K562 (cell line): ENCODE data around the gene NDUFA5. TPM values are rescaled to one million over a fixed set of nuclear protein-coding genes. Genes with fewer than 3 reads are reported as not detected.

Experiments
- ATAC-seq: fragments of 200-7000 bp; cut with Tn5 transposase; 3 replicates; pipeline ENCODE4 v1.9.1; 2020; ENCODE audit warnings: moderate library complexity
- BruUV-seq: library from RNA; stranded (reverse); fragments of 400-500 nt; replicated peaks from 2 replicates; lab custom pipeline; 2021; lab: Mats Ljungman, UMichigan
- CTCF ChIA-PET: fragments of 300-600 bp; formaldehyde crosslinking; extraction: SDS; loops from one replicate; lab custom pipeline; 2021; ENCODE audit warnings: low intra/inter-chr PET ratio; lab: Yijun Ruan, JAX
- POLR2A ChIA-PET: fragments of 300-600, 350-650 bp; sonication (Branson Sonifier 250); formaldehyde crosslinking; extraction: SDS; loops from one replicate; lab custom pipeline; 2021; ENCODE audit warnings: antibody characterized with exemption, inconsistent platforms; lab: Yijun Ruan, JAX
- DNase-seq, 4 experiments: peaks; one replicate each; pipeline versions ENCODE4 v3.0.0 to v3.0.0-alpha.2; 2011 to 2018; ENCODE audit warnings: low spot score in 3 of 4, mixed read lengths in 3 of 4; ENCODE audit errors: extremely low read depth in 1 of 4
- FAIRE-seq: peaks from 2 replicates; lab custom pipeline; 2011; peaks lifted over from hg19 to GRCh38; lab: Jason Lieb, UNC
- H2AFZ ChIP-seq: 2 replicates; pipeline ENCODE4 v1.6.0; 2011; ENCODE audit warnings: low read depth, low read length, control low read depth, inconsistent platforms
- H3K27ac ChIP-seq: fragments of 200-600 bp; 3 replicates; pipeline ENCODE4 v1.8.0; 2011; ENCODE audit warnings: low read depth, mild to moderate bottlenecking, control low read depth, inconsistent platforms, low read length, moderate library complexity, mixed read lengths; ENCODE audit errors: extremely low read depth
- H3K27me3 ChIP-seq, 2 experiments: fragments of 300-600 bp in 1 of 2; 2 replicates in 1 of 2; 3 replicates in 1 of 2; pipeline versions ENCODE4 v1.6.0 to v1.8.0; 2011; ENCODE audit warnings: inconsistent platforms in 2 of 2, low read length in 2 of 2, mild to moderate bottlenecking in 1 of 2, mixed read lengths in 1 of 2, moderate library complexity in 1 of 2; ENCODE audit not compliant: control insufficient read depth in 2 of 2, insufficient read depth in 2 of 2
- H3K36me3 ChIP-seq: fragments of 300-600 bp; 3 replicates; pipeline ENCODE4 v1.8.0; 2011; ENCODE audit warnings: mild to moderate bottlenecking, low read length, inconsistent platforms; ENCODE audit not compliant: control insufficient read depth, insufficient read depth
- H3K4me1 ChIP-seq, 2 experiments: fragments of 200-600 bp in 1 of 2; replicated peaks in 1 of 2; 2 replicates in 1 of 2; 3 replicates in 1 of 2; pipeline versions ENCODE4 v1.5.1 to v1.8.0; 2011; ENCODE audit warnings: inconsistent platforms in 2 of 2, low read length in 2 of 2, mild to moderate bottlenecking in 1 of 2, mixed read lengths in 1 of 2, moderate library complexity in 1 of 2; ENCODE audit not compliant: control insufficient read depth in 2 of 2, insufficient read depth in 2 of 2
- H3K4me2 ChIP-seq: 2 replicates; pipeline ENCODE4 v1.6.1; 2011; ENCODE audit warnings: low read length, control low read depth, inconsistent platforms, mixed read lengths; ENCODE audit not compliant: insufficient read depth
- H3K4me3 ChIP-seq: fragments of 200-600 bp; sonication (generic), shearing (Covaris generic); 2 replicates; pipeline ENCODE4 v1.5.1; 2016; ENCODE audit warnings: control low read depth, inconsistent platforms
- H3K79me2 ChIP-seq: fragments of 200-600 bp; 3 replicates; pipeline ENCODE4 v1.8.0; 2011; ENCODE audit warnings: low read length, inconsistent platforms; ENCODE audit not compliant: control insufficient read depth, insufficient read depth
- H3K9ac ChIP-seq, 2 experiments: 2 replicates each; pipeline versions ENCODE4 v1.6.0 to v1.6.1; 2011; ENCODE audit warnings: low read depth in 2 of 2, low read length in 2 of 2, control low read depth in 1 of 2, inconsistent platforms in 1 of 2, mild to moderate bottlenecking in 1 of 2, mixed read lengths in 1 of 2; ENCODE audit not compliant: insufficient read depth in 1 of 2
- H3K9me1 ChIP-seq: one replicate; pipeline ENCODE4 v1.6.0; 2011; ENCODE audit warnings: inconsistent platforms, mild to moderate bottlenecking, low read length, moderate library complexity; ENCODE audit not compliant: control insufficient read depth, insufficient read depth
- H3K9me3 ChIP-seq: replicated peaks from 2 replicates; pipeline ENCODE4 v1.5.1; 2011; ENCODE audit warnings: low read depth, low read length, inconsistent platforms; ENCODE audit not compliant: control insufficient read depth, insufficient read depth
- H4K20me1 ChIP-seq: replicated peaks from 2 replicates; pipeline ENCODE4 v1.6.1; 2011; ENCODE audit warnings: low read length, inconsistent platforms, mixed read lengths; ENCODE audit not compliant: control insufficient read depth, insufficient read depth
- FOXM1 ChIP-seq, 2 experiments: fragments of 450-650 bp in 1 of 2; sonication (generic) in 1 of 2; formaldehyde crosslinking in 1 of 2; IDR thresholded peaks; 2 replicates each; pipeline versions ENCODE4 v1.6.1 to v1.9.0; 2017 to 2022; ENCODE audit warnings: low read depth in 2 of 2, mild to moderate bottlenecking in 2 of 2, missing genetic modification reagents in 1 of 2, moderate library complexity in 1 of 2
- HMBOX1 ChIP-seq: sonication (generic); IDR thresholded peaks from 2 replicates; pipeline ENCODE4 v1.6.1; 2016
- JUND ChIP-seq, 2 experiments: IDR thresholded peaks; 2 replicates in 1 of 2; 3 replicates in 1 of 2; pipeline ENCODE4 v1.6.1; 2011; ENCODE audit warnings: borderline replicate concordance in 2 of 2, low read depth in 2 of 2, low read length in 2 of 2, improper control_type of control experiment in 1 of 2, missing biosample characterization in 1 of 2, missing genetic modification characterization in 1 of 2, missing genetic modification reagents in 1 of 2
- LEF1 ChIP-seq: fragments of 450-650 bp; IDR thresholded peaks from 2 replicates; pipeline ENCODE4 v1.6.1; 2016; ENCODE audit warnings: mild to moderate bottlenecking
- MAZ ChIP-seq, 2 experiments: fragments of 450-650 bp in 1 of 2; sonication (generic) in 1 of 2; formaldehyde crosslinking; IDR thresholded peaks in 1 of 2; conservative IDR thresholded peaks in 1 of 2; 2 replicates each; pipeline versions ENCODE4 v1.4.0 to v1.5.0; 2020; ENCODE audit warnings: mild to moderate bottlenecking in 1 of 2, missing genetic modification reagents in 1 of 2
- MYBL2 ChIP-seq, 2 experiments: fragments of 450-650 bp in 1 of 2; sonication (generic) in 1 of 2; formaldehyde crosslinking in 1 of 2; IDR thresholded peaks; 2 replicates each; pipeline versions ENCODE4 v1.6.1 to v1.8.1; 2017 to 2022; ENCODE audit warnings: borderline replicate concordance in 1 of 2, inconsistent platforms in 1 of 2, low read depth in 1 of 2, mild to moderate bottlenecking in 1 of 2, missing genetic modification reagents in 1 of 2, moderate library complexity in 1 of 2
- SMARCC2 ChIP-seq: fragments of 450-650 bp; IDR thresholded peaks from 2 replicates; pipeline ENCODE4 v1.6.1; 2017; ENCODE audit warnings: antibody characterized with exemption, moderate library complexity, mild to moderate bottlenecking, low read depth
- ZNF561 ChIP-seq: fragments of 450-650 bp; formaldehyde crosslinking; conservative IDR thresholded peaks from 2 replicates; pipeline ENCODE4 v1.4.0; 2020; ENCODE audit warnings: mild to moderate bottlenecking, moderate library complexity
- ZNF766 ChIP-seq: fragments of 200-800 bp; sonication (Bioruptor generic); conservative IDR thresholded peaks from 2 replicates; pipeline ENCODE4 v1.6.1; 2016; ENCODE audit warnings: missing genetic modification characterization, missing compliant biosample characterization
- WGBS: fragments of 100-300 bp; shearing (Covaris generic); methylation state at CpG from one replicate; pipeline ENCODE4 v1.1.6; 2016; ENCODE audit warnings: low coverage, mixed read lengths; ENCODE audit not compliant: insufficient coverage; ENCODE audit errors: missing lambda C conversion rate; 5-methylcytosine and 5-hydroxymethylcytosine counted together
- in situ Hi-C: fragments of 300-500 bp; cut with MboI; formaldehyde crosslinking; loops from 4 replicates; pipeline ENCODE4 v1.15.0; 2018; ENCODE audit warnings: inconsistent platforms, mixed read lengths
- intact Hi-C: fragments of 100-400 bp; cut with micrococcal nuclease; formaldehyde crosslinking; loops from 2 replicates; pipeline ENCODE4 v1.14.2; 2022
- polyA plus RNA-seq, 8 experiments: library from polyadenylated mRNA; depleted of rRNA in 4 of 8; stranded (reverse) in 5 of 8; unstranded in 3 of 8; fragments of >200 nt; fragmentation: Nextera tagmentation in 2 of 8; fragmentation: Illumina TruSeq in 1 of 8; extraction: Ambion mirVana in 2 of 8; extraction: Trizol in 1 of 8; gene quantifications; 2 replicates each; pipeline versions ENCODE4 v1.2.1 to v1.2.3, GENCODE V29; 2011 to 2014; ENCODE audit warnings: inconsistent platforms in 1 of 8, missing spikeins in 1 of 8
- total RNA-seq, 7 experiments: library from RNA; depleted of rRNA in 6 of 7; stranded (reverse); fragments of >200 nt in 6 of 7; fragmentation: Illumina TruSeq in 2 of 7; extraction: Trizol in 2 of 7; gene quantifications; 2 replicates each; pipeline versions ENCODE4 v1.2.1 to v1.2.3, GENCODE V29; 2011 to 2021; ENCODE audit warnings: low replicate concordance in 1 of 7
- TF ChIP-seq, protein P1 (sequence below): sonication (generic); formaldehyde crosslinking; IDR thresholded peaks from 2 replicates; pipeline ENCODE4 v1.8.0; 2023; ENCODE audit warnings: mild to moderate bottlenecking, missing genetic modification reagents

Gene NDUFA5
- total and polyA plus RNA-seq, 9 of the 15 experiments (the other 6 are each of a cell fraction or from before 2014, with no cell fraction given) = 155 to 677 (median 269) TPM

DNA sequence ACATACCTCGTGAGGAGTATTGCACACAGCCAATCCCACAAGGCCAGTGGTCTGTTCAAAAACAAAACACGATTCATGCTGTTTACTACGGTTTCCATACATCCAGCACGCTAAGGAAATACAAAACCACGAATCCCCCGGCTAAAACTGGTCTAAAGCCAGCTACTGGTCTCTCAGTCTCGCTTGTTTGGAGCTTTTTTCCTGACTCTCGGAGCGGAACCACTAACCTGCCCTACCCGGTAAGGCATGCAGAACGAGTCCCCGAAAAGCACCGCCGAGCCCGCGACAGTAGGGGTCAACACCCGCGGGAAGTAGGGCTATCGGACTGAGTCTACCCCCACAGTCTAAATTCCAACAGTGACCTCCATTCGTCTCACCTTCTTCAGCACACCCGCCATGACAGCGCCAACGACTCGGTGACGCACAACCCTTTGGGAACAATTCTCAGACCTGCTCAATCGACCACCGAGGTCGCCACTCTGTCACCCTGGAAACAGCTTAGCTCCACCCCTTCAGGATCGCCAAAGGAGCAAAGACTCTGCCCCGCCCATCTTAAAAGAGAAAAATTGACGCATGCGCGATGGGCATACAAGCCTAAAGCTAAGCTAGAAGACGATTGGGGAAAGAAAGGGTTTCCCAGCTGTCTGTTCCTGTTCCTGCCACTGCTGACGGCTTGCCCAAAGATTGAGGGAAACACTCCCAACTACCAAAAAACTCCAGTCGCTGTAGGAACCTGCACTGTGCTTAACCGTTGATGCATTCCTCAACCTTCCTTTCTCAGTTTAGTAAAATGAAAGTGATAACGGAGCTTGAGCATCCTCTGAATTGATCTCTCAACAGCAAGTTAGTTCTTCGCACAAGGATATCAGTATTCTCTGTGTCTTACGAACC lies at the start of gene NDUFA5 (continued):
- TF ChIP-seq, protein P1, sequence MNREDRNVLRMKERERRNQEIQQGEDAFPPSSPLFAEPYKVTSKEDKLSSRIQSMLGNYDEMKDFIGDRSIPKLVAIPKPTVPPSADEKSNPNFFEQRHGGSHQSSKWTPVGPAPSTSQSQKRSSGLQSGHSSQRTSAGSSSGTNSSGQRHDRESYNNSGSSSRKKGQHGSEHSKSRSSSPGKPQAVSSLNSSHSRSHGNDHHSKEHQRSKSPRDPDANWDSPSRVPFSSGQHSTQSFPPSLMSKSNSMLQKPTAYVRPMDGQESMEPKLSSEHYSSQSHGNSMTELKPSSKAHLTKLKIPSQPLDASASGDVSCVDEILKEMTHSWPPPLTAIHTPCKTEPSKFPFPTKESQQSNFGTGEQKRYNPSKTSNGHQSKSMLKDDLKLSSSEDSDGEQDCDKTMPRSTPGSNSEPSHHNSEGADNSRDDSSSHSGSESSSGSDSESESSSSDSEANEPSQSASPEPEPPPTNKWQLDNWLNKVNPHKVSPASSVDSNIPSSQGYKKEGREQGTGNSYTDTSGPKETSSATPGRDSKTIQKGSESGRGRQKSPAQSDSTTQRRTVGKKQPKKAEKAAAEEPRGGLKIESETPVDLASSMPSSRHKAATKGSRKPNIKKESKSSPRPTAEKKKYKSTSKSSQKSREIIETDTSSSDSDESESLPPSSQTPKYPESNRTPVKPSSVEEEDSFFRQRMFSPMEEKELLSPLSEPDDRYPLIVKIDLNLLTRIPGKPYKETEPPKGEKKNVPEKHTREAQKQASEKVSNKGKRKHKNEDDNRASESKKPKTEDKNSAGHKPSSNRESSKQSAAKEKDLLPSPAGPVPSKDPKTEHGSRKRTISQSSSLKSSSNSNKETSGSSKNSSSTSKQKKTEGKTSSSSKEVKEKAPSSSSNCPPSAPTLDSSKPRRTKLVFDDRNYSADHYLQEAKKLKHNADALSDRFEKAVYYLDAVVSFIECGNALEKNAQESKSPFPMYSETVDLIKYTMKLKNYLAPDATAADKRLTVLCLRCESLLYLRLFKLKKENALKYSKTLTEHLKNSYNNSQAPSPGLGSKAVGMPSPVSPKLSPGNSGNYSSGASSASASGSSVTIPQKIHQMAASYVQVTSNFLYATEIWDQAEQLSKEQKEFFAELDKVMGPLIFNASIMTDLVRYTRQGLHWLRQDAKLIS (CRISPR knock-in tag) = peak; percentile 89
- TF ChIP-seq JUND (IDR thresholded peaks at IDR 0.05; ENCODE audit: borderline replicate concordance, low read depth, low read length) = peak; percentile 93
- TF ChIP-seq JUND (tag; IDR thresholded peaks at IDR 0.05; ENCODE audit: borderline replicate concordance, low read depth, low read length) = peak; percentile 36; the same call in 2 of the 3 replicates
- no peak for TF ChIP-seq LEF1

DNA sequence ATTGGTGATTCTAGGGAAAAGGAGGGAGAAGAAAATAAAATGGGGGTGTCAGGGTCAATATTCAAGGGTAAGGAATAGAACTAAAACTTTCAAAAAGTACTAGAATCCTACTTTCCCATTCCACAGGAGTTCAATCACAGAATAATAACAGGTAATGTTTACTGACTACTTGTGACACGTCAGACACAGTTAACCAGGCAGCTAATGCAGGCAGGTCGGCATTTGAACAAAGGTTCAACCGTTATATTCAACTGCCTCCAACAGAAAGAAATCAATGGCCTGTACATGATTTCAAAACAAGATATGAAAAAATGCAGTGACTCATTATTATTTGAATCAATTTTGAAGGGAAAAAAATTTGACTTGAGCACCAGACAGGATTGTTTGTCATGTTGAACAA lies 47.1 kb upstream of the NDUFA5 start:
- Histone ChIP-seq H4K20me1 (no peaks in the 10 kb centered on the region), H3K4me2 (no peak overlapping the region), H3K36me3 (no peaks in the 10 kb centered on the region), H3K4me3 (no peak overlapping the region), H3K9ac (no peak overlapping the region), H3K9me1 (no peaks in the 10 kb centered on the region), H3K9me3 (no peaks in the 10 kb centered on the region), H2AFZ (0 out of 2 replicates have a peak overlapping the region, but pooled peaks have one; percentile 5), H3K27ac (no peak overlapping the region), H3K4me1 (peaks cover 0 to 7% of the 10 kb centered on the region in 2 experiments; a peak in 3 of 5 replicates), H3K27me3 (no peaks in the 10 kb centered on the region), H3K79me2 (no peaks in the 10 kb centered on the region)
- no peak for ATAC-seq
- no peak for DNase-seq
- TF ChIP-seq SMARCC2 (no peak), MAZ (CRISPR knock-in tag; conservative IDR thresholded peaks at IDR 0.05 in 1 of 2, IDR thresholded peaks at IDR 0.05 in 1 of 2) (0 out of 4 replicates have a peak, but pooled peaks of 1 of the 2 experiments have one; percentile 13), HMBOX1 (peak; percentile 19; the same call in 1 of the 2 replicates), ZNF766 (CRISPR knock-in tag) (no peak), FOXM1 (IDR thresholded peaks at IDR 0.05; ENCODE audit: low read depth) (0 out of 2 replicates have a peak, but pooled peaks have one; percentile 31), FOXM1 (CRISPR knock-in tag; IDR thresholded peaks at IDR 0.05; ENCODE audit: low read depth) (no peak), MYBL2 (IDR thresholded peaks at IDR 0.05; ENCODE audit: low read depth) (peak; percentile 55; the same call in 1 of the 2 replicates), MYBL2 (CRISPR knock-in tag; IDR thresholded peaks at IDR 0.05; ENCODE audit: borderline replicate concordance) (no peak), ZNF561 (CRISPR knock-in tag) (no peak)
- FAIRE-seq = no peak
- intact Hi-C loops (no loop called here), in situ Hi-C loops (no loop called here)
- POLR2A ChIA-PET = no interaction called here
- no TSS peak for BruUV-seq
- WGBS = 26% methylated on average over 3 of the region's 3 CpGs
- CTCF ChIA-PET = interaction anchor here (0.6 kb wide), 1 partner anchor 351 kb away, joined by 3 read pairs; no protein-coding TSS in a partner anchor
